Stimulated activated CD8-positive, alpha-beta memory T cell treated with anti-CD3 and anti-CD28 coated beads, Interleukin-7, amount 100 ng/mL, for 24 hours (primary cell): ENCODE measurements around the gene DR1.

Source experiments
- DNase-seq: peaks from one replicate; pipeline ENCODE4 v3.0.0-alpha.2; 2020; ENCODE audit warnings: low read depth

Gene DR1

GRCh38 chr1:93345633-93346420, at the start of gene DR1:
TSS of gene DR1 (plus strand) at chr1:93345907. CDS start at chr1:93346646, 739 bp downstream.
- peak; percentile 86 for DNase-seq

- no peak for DNase-seq
These were observed 49.1 kb upstream of the DR1 start for GRCh38 chr1:93296555-93297154.

GRCh38 chr1:93301131-93301530, 44.6 kb upstream of the DR1 start:
- no peak for DNase-seq

GRCh38 chr1:93302078-93302477, 43.6 kb upstream of the DR1 start:
- DNase-seq: no peak

GRCh38 chr1:93304716-93305138, 41.0 kb upstream of the DR1 start:
- peak; percentile 1 for DNase-seq

- DNase-seq: no peak
These were observed 38.8 kb upstream of the DR1 start for GRCh38 chr1:93306920-93307319.

GRCh38 chr1:93313026-93313425, 32.7 kb upstream of the DR1 start:
- no peak for DNase-seq

GRCh38 chr1:93317207-93317606, 28.5 kb upstream of the DR1 start:
- no peak for DNase-seq

GRCh38 chr1:93317943-93318342, 27.8 kb upstream of the DR1 start:
- DNase-seq: no peak

- no peak for DNase-seq
These were observed 24.0 kb upstream of the DR1 start for GRCh38 chr1:93321720-93322119.

GRCh38 chr1:93322349-93322748, 23.4 kb upstream of the DR1 start:
- DNase-seq: no peak

- no peak for DNase-seq
These were observed 22.4 kb upstream of the DR1 start for GRCh38 chr1:93323185-93323820.

- DNase-seq: no peak
These were observed 20.9 kb upstream of the DR1 start for GRCh38 chr1:93324486-93325464.

GRCh38 chr1:93328809-93329760, 16.6 kb upstream of the DR1 start:
- DNase-seq: no peak

GRCh38 chr1:93330196-93330595, 15.5 kb upstream of the DR1 start:
- no peak for DNase-seq

GRCh38 chr1:93330617-93331016, 15.1 kb upstream of the DR1 start:
- DNase-seq: no peak

GRCh38 chr1:93331412-93331811, 14.3 kb upstream of the DR1 start:
- DNase-seq: no peak

GRCh38 chr1:93332368-93332767, 13.3 kb upstream of the DR1 start:
- DNase-seq: no peak

GRCh38 chr1:93338387-93339146, 7.1 kb upstream of the DR1 start:
- DNase-seq: no peak

GRCh38 chr1:93339171-93339697, 6.5 kb upstream of the DR1 start:
- no peak for DNase-seq
